G401 (cell line): Measurements from ENCODE around the gene WDFY2. TPM values are rescaled to one million over a fixed set of nuclear protein-coding genes. Genes with fewer than 3 reads are reported as not detected.

Experiments used
- DNase-seq: peaks from one replicate; pipeline ENCODE4 v3.0.0-alpha.2; 2015; ENCODE audit warnings: low spot score
- in situ Hi-C: cut with HindIII; loops from 2 replicates; pipeline ENCODE4 v1.10.0; 2016; ENCODE audit warnings: low sequenced_read_pairs, mixed read lengths
- total RNA-seq: library from RNA; depleted of rRNA; stranded (reverse); fragments of >200 nt; shearing (Covaris generic); gene quantifications from 2 replicates; pipeline ENCODE4 v1.2.3, GENCODE V29; 2014

The WDFY2 gene
- total RNA-seq, 1 experiment from 2014 or later, result 4.1 TPM

DNA sequence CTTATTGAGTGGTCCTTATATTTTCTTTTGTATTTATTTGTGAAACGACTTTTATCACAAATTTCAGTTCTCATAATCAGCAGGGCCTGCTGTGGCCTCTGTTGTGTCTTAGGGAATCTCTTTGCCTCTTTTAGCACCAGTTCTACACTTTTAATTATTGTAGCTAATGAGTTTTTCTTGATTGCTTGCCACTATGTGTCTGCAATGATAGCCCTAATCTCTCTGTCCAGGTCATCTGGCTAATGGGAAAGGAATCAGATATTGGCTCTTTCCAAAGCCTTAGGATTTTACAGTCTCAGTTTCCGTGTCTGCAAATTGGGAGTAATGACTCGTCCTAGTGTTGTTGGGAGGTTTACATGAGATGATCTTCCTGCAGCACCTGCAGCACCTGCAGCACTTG is 10.2 kb downstream of the WDFY2 start:
- in situ Hi-C loops, result no loop called here

GRCh38 chr13:51595416-51595815 is 11.2 kb downstream of the WDFY2 start:
- in situ Hi-C loops, result no loop called here
- no peak for DNase-seq

More for the DNA sequence above, 10.2 kb downstream of the WDFY2 start:
- DNase-seq, result no peak

GRCh38 chr13:51596541-51596940 is 12.3 kb downstream of the WDFY2 start:
- in situ Hi-C loops, result no loop called here
- DNase-seq, result no peak

DNA sequence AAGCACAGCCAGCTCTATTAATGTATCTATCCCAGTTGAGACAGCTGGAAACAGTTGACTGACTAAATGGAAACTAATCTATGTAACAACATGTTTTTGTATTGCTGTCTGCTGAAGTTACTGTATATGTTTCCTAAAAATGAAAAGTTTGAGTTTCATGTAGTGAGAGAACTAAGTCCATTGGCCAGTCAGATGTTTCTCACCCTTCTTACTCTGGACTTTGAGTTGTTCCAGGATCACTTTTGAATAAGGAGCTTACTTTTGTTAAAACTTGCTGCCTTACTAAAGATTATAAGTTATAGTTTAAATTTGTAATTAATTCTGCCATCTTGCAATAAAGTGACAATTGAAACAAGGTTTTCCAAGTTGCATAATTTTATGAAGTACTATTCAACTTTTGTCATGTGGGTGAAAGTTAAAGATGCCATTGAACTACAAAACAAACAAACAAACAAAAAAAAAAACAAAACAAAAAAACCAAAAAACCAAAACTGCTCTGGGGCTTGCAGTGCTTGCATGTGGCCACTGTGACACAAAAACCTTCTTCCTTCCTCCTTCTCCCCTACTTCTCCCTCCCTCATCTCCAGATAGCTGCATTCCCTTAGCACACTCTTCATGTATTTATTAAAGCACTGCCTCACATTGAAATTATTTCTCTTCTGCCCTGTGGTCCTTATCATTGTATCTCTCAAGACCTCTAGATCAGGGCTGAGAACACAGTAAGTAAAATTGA is 15.3 kb downstream of the WDFY2 start:
- in situ Hi-C loops, result no loop called here
- DNase-seq, result no peak

GRCh38 chr13:51600703-51601102 is 16.4 kb downstream of the WDFY2 start:
- in situ Hi-C loops, result no loop called here
- DNase-seq, result no peak

- in situ Hi-C loops, result no loop called here
- no peak for DNase-seq
Measured at GRCh38 chr13:51601601-51602565, 17.6 kb downstream of the WDFY2 start.

GRCh38 chr13:51603716-51604115 is 19.5 kb downstream of the WDFY2 start:
- DNase-seq, result no peak
- in situ Hi-C loops, result no loop called here

GRCh38 chr13:51605698-51606097 is 21.4 kb downstream of the WDFY2 start:
- no peak for DNase-seq
- in situ Hi-C loops, result no loop called here

- in situ Hi-C loops, result no loop called here
Measured at GRCh38 chr13:51607165-51607564, 22.9 kb downstream of the WDFY2 start.

DNA sequence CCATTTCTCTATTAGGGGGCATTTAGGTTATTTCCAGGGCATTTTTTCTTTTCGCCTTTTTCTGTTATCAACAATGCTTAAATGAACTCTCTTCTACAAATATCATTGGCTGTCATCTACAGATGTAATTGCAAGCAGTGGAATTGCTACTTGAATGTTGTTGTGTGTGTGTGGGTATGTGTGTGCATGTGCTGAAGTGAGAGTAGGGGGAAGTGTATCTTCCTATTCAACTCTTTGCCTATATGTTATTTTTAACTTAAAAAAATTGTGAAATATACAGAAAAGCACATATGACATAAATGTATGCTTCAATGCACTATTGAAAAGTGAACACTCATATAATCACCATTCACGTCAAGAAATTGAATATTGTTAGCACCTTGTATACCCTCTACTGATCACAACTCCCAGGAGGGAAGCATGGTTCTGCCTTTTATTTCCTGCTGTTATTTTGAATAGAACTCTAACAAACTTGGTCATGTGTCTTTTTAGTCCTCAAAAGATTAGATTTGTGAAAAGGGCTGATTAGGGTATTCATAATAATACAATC is 24.7 kb downstream of the WDFY2 start:
- no peak for DNase-seq
- in situ Hi-C loops, result no loop called here

More at GRCh38 chr13:51607165-51607564, 22.9 kb downstream of the WDFY2 start:
- DNase-seq, result no peak

GRCh38 chr13:51612867-51613266 is 28.6 kb downstream of the WDFY2 start:
- DNase-seq, result no peak
- in situ Hi-C loops, result no loop called here

- in situ Hi-C loops, result no loop called here
- DNase-seq, result no peak
Measured at GRCh38 chr13:51613535-51613934, 29.3 kb downstream of the WDFY2 start.

- peak; percentile 91 for DNase-seq
- in situ Hi-C loops, result no loop called here
Measured at GRCh38 chr13:51614350-51614786, 30.1 kb downstream of the WDFY2 start.

DNA sequence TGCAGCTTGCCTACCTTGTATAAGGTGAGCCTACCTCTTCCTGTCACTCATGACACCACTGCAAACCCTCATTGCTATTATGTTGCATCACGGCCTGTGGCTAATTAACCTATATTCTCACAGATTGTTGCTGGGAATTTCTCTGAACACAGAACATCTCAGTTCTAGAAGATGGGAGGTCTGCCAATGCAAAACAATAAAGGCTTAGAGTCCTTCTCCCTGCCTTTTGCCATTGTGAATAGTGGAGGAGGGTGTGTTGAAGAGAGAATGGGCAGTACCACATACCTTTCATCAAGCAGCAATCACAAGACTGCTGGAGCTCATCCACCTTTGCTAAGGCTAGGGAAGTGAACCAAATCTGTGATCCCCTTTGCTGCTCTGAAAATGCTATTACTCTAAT is 34.4 kb downstream of the WDFY2 start:
- no peak for DNase-seq
- in situ Hi-C loops, result no loop called here

GRCh38 chr13:51619614-51620013 is 35.4 kb downstream of the WDFY2 start:
- no peak for DNase-seq
- in situ Hi-C loops, result no loop called here

GRCh38 chr13:51620165-51620983 is 36.1 kb downstream of the WDFY2 start:
- no peak for DNase-seq
- in situ Hi-C loops, result no loop called here

GRCh38 chr13:51621602-51622001 is 37.3 kb downstream of the WDFY2 start:
- in situ Hi-C loops, result no loop called here
- DNase-seq, result no peak

DNA sequence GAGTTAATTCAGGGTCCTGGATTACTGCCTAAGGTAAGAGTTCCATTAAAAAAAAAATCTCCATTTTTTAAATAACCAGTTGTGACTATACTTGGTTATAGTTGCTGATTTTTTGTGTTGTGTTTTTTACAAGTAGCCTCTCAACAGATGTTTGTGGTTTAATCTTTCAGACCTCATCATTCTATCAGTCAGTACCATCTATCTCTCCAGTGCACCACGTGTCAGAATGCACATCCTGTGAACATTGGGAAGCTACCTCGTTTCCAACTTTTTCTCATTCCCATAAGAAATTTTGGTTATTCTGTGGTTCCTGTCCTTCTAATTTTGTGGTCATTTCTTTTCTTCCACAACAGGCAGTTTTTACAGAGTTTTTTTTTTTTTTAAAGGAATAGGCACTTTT is 39.2 kb downstream of the WDFY2 start:
- in situ Hi-C loops, result no loop called here
- DNase-seq, result no peak

DNA sequence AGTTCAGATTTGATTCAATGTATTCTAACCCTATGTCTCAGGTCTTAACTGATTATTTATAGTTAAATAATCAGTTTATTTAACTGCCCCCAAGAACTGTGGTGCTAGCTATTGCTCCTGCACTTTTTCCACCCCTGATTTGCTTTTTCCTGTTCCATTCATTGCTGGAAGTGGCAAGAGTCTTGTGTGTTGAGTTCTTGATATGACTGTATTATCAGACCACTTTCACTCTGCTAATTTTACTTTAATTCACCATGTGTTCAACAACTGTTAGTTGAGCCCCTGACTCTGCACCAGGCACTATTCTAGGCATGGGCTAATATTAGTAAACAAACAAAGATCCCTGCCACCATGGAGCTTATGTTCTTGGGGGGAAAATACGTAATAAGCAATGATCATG is 39.9 kb downstream of the WDFY2 start:
- in situ Hi-C loops, result no loop called here
- no peak for DNase-seq
